ENCODE results near the gene MTMR3.

Gene MTMR3

GRCh38 chr22:30023099-30023660 lies 140.2 kb downstream of the MTMR3 start:
- Histone ChIP-seq H3K27ac (ENCODE audit: poor library complexity, severe bottlenecking) (no peak overlapping the region), H3K27me3 (ENCODE audit: insufficient read depth, poor library complexity, severe bottlenecking) (no peaks in the 10 kb centered on the region), H3K4me1 (ENCODE audit: insufficient read depth, poor library complexity, severe bottlenecking) (no peaks in the 10 kb centered on the region), H3K9me3 (ENCODE audit: severe bottlenecking) (no peaks in the 10 kb centered on the region), H3K4me3 (ENCODE audit: severe bottlenecking) (no peak overlapping the region), H3K36me3 (ENCODE audit: low read depth) (peaks cover 45% of the 10 kb centered on the region)
- no peak for DNase-seq (ENCODE audit: low spot score)
- TF ChIP-seq, protein P1, sequence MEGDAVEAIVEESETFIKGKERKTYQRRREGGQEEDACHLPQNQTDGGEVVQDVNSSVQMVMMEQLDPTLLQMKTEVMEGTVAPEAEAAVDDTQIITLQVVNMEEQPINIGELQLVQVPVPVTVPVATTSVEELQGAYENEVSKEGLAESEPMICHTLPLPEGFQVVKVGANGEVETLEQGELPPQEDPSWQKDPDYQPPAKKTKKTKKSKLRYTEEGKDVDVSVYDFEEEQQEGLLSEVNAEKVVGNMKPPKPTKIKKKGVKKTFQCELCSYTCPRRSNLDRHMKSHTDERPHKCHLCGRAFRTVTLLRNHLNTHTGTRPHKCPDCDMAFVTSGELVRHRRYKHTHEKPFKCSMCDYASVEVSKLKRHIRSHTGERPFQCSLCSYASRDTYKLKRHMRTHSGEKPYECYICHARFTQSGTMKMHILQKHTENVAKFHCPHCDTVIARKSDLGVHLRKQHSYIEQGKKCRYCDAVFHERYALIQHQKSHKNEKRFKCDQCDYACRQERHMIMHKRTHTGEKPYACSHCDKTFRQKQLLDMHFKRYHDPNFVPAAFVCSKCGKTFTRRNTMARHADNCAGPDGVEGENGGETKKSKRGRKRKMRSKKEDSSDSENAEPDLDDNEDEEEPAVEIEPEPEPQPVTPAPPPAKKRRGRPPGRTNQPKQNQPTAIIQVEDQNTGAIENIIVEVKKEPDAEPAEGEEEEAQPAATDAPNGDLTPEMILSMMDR (IDR thresholded peaks at IDR 0.05; ENCODE audit: poor library complexity, severe bottlenecking), result no peak
- ATAC-seq (ENCODE audit: low read depth), result no peak

DNA sequence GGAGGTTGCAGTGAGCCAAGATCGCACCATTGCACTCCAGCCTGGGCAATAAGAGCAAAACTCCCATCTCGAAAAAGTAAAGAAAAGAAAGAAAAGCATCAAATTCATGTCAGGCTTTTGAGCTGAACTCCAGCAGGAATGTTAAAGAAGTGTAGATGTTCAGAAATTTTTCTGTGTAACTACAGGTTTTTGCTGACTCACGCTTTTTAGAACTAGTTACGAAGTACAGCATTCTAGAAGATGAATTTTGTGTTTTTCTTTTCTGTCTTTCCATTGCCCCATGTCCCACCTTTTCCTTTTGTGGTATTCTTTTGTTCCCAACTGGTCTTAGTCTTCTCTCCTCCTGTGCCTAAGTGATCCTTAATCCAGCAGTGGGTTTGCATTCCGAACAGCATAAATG lies 141.3 kb downstream of the MTMR3 start:
- Histone ChIP-seq H3K27ac (ENCODE audit: poor library complexity, severe bottlenecking) (no peak overlapping the region), H3K36me3 (ENCODE audit: low read depth) (peaks cover 39% of the 10 kb centered on the region), H3K27me3 (ENCODE audit: insufficient read depth, poor library complexity, severe bottlenecking) (no peaks in the 10 kb centered on the region), H3K4me3 (ENCODE audit: severe bottlenecking) (no peak overlapping the region), H3K9me3 (ENCODE audit: severe bottlenecking) (no peaks in the 10 kb centered on the region), H3K4me1 (ENCODE audit: insufficient read depth, poor library complexity, severe bottlenecking) (no peaks in the 10 kb centered on the region)
- no peak for DNase-seq (ENCODE audit: low spot score)
- ATAC-seq (ENCODE audit: low read depth), result no peak
- TF ChIP-seq, protein P1 (IDR thresholded peaks at IDR 0.05; ENCODE audit: poor library complexity, severe bottlenecking), result no peak

GRCh38 chr22:30025221-30025620 lies 142.2 kb downstream of the MTMR3 start:
- peaks cover 31% of the 10 kb centered on the region for H3K36me3 ChIP-seq (ENCODE audit: low read depth)
- no peak overlapping the region for H3K4me3 ChIP-seq (ENCODE audit: severe bottlenecking)
- no peak overlapping the region for H3K27ac ChIP-seq (ENCODE audit: poor library complexity, severe bottlenecking)
- TF ChIP-seq, protein P1 (IDR thresholded peaks at IDR 0.05; ENCODE audit: poor library complexity, severe bottlenecking), result no peak
- ATAC-seq (ENCODE audit: low read depth) (no peak), DNase-seq (ENCODE audit: low spot score) (no peak)
- no peaks in the 10 kb centered on the region for H3K27me3 ChIP-seq (ENCODE audit: insufficient read depth, poor library complexity, severe bottlenecking)
- no peaks in the 10 kb centered on the region for H3K9me3 ChIP-seq (ENCODE audit: severe bottlenecking)
- no peaks in the 10 kb centered on the region for H3K4me1 ChIP-seq (ENCODE audit: insufficient read depth, poor library complexity, severe bottlenecking)

- Histone ChIP-seq H3K9me3 (ENCODE audit: severe bottlenecking) (no peaks in the 10 kb centered on the region), H3K4me3 (ENCODE audit: severe bottlenecking) (no peak overlapping the region), H3K36me3 (ENCODE audit: low read depth) (peaks cover 20% of the 10 kb centered on the region), H3K4me1 (ENCODE audit: insufficient read depth, poor library complexity, severe bottlenecking) (no peaks in the 10 kb centered on the region), H3K27ac (ENCODE audit: poor library complexity, severe bottlenecking) (peak overlapping the region; percentile 7), H3K27me3 (ENCODE audit: insufficient read depth, poor library complexity, severe bottlenecking) (no peaks in the 10 kb centered on the region)
- DNase-seq (ENCODE audit: low spot score) (no peak), ATAC-seq (ENCODE audit: low read depth) (no peak)
- TF ChIP-seq, protein P1 (IDR thresholded peaks at IDR 0.05; ENCODE audit: poor library complexity, severe bottlenecking), result no peak
Measured at GRCh38 chr22:30026756-30027155, 143.8 kb downstream of the MTMR3 start.

DNA sequence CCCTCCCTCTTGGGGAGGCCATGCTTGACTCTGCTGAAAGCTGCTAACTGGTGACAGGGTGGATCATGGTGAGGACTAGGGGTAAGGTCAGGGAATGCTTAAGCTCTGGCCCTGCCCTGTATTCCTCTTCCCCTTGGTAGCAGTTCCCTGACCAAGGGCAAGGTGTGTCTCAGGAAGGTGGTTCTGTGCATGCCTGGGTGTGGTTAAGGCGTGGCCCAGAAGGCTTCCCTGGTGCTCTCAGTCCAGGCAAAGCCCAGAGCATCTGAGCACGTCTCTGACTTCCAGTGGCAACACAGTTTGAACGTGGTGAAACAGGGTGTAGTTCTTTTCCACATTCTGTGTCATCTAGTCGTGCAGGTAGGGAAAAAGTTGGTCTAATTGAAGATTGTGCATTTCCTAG lies 144.2 kb downstream of the MTMR3 start:
- DNase-seq (ENCODE audit: low spot score) (no peak), ATAC-seq (ENCODE audit: low read depth) (peak; percentile 91)
- peak overlapping the region; percentile 7 for H3K27ac ChIP-seq (ENCODE audit: poor library complexity, severe bottlenecking)
- TF ChIP-seq, protein P1 (IDR thresholded peaks at IDR 0.05; ENCODE audit: poor library complexity, severe bottlenecking), result no peak
- no peaks in the 10 kb centered on the region for H3K9me3 ChIP-seq (ENCODE audit: severe bottlenecking)
- no peaks in the 10 kb centered on the region for H3K27me3 ChIP-seq (ENCODE audit: insufficient read depth, poor library complexity, severe bottlenecking)
- H3K4me3 ChIP-seq (ENCODE audit: severe bottlenecking), result no peak overlapping the region
- H3K4me1 ChIP-seq (ENCODE audit: insufficient read depth, poor library complexity, severe bottlenecking), result no peaks in the 10 kb centered on the region
- H3K36me3 ChIP-seq (ENCODE audit: low read depth), result peaks cover 20% of the 10 kb centered on the region
